Glutamatergic neuron (in vitro differentiated cells): ENCODE measurements around the gene HECTD1. TPM values are rescaled to one million over a fixed set of nuclear protein-coding genes. Genes with fewer than 3 reads are reported as not detected.
"Not testable (repeated sequence)": the region's sequence is repeated elsewhere in the genome, so short reads cannot be mapped to it uniquely, and the experiment has no call there.

Experiments
- DNase-seq: peaks from one replicate; pipeline ENCODE4 v3.0.0; 2022
- H3K27ac Mint-ChIP-seq: one replicate; pipeline ENCODE4 v1.8.0; 2020; ENCODE audit warnings: mild to moderate bottlenecking, mixed read lengths, inconsistent platforms; ENCODE audit not compliant: unreplicated experiment
- H3K27me3 Mint-ChIP-seq: one replicate; pipeline ENCODE4 v1.8.0; 2020; ENCODE audit warnings: mild to moderate bottlenecking, moderate library complexity, mixed read lengths, inconsistent platforms; ENCODE audit not compliant: unreplicated experiment
- H3K36me3 Mint-ChIP-seq: one replicate; pipeline ENCODE4 v1.8.0; 2020; ENCODE audit warnings: mild to moderate bottlenecking, mixed read lengths, inconsistent platforms; ENCODE audit not compliant: unreplicated experiment
- H3K4me1 Mint-ChIP-seq: one replicate; pipeline ENCODE4 v1.8.0; 2020; ENCODE audit warnings: mild to moderate bottlenecking, low read depth, mixed read lengths, inconsistent platforms; ENCODE audit not compliant: unreplicated experiment
- H3K4me3 Mint-ChIP-seq: one replicate; pipeline ENCODE4 v1.8.0; 2020; ENCODE audit warnings: mild to moderate bottlenecking, mixed read lengths, inconsistent platforms; ENCODE audit not compliant: unreplicated experiment
- H3K9me3 Mint-ChIP-seq: one replicate; pipeline ENCODE4 v1.8.0; 2020; ENCODE audit warnings: mild to moderate bottlenecking, moderate library complexity, mixed read lengths, inconsistent platforms; ENCODE audit not compliant: unreplicated experiment
- long read RNA-seq: library from polyadenylated mRNA; unstranded; transcript quantifications from one replicate; pipeline ENCODE4 v2.0.0, GENCODE V29; 2020; ENCODE audit not compliant: unreplicated experiment
- total RNA-seq: library from RNA; stranded (reverse); fragmentation: NEBNext Ultra II Directional; extraction: Animal tissue kit (Norgen Biotek cat#: 25700); gene quantifications from one replicate; pipeline ENCODE4 v1.2.1, GENCODE V29; 2021; ENCODE audit not compliant: unreplicated experiment
- TF ChIP-seq, protein P1 (sequence below): fragments of 200-600 bp; sonication (generic); IDR thresholded peaks from one replicate; pipeline ENCODE4 v1.5.0; 2021; ENCODE audit not compliant: partially characterized antibody, unreplicated experiment

Gene HECTD1
- 165 TPM for total RNA-seq
- long read RNA-seq, partial matches to known transcripts, result 44 of 47 reads
- long read RNA-seq, other reads (novel, unspliced or antisense), result 3 of 47 reads

DNA sequence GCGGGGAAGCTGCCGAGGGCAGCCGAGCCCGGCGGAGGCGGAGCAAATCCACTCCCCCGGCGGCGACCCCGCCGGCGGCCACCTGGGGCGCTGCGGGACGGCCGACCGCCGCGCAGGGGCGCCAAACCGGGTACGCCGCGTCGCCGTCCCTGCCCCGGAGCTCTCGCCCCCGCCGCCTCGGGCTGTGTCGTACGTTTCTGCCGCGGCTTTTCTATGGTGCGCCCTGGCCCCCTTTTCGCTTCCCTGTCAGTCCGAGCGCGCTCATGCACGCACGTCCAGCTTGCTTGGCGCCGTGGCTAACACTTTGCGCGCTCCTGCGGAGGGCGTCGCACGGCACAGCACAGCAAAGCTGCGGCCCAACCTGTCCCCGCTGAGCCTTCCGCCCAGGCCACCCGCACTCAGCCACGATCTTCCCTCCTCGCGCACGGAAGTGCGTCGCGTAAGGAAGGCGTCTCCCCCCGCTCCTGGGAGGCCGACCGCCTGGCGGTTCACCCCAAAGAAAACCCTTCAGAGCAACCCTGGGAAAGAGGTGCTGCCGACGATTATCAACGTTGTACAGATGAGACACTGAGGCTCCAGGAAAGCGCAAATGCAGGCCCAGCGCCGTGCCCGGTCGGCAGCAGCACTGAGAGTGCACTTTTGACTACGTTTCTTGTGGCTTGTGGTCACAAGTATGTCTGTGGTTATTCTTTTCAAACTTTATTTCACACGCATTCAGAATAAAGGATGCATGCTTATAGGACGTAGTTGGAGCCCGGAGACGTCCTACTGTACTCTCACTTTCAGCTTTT lies at the start of gene HECTD1:
TSS of gene HECTD1 (minus strand) at position 39 of the 791 bp plus-strand sequence. CDS start 1,857 bp downstream, outside the sequence.
- peaks cover 7% of the 10 kb centered on the region for H3K27me3 Mint-ChIP-seq
- TF ChIP-seq, protein P1, sequence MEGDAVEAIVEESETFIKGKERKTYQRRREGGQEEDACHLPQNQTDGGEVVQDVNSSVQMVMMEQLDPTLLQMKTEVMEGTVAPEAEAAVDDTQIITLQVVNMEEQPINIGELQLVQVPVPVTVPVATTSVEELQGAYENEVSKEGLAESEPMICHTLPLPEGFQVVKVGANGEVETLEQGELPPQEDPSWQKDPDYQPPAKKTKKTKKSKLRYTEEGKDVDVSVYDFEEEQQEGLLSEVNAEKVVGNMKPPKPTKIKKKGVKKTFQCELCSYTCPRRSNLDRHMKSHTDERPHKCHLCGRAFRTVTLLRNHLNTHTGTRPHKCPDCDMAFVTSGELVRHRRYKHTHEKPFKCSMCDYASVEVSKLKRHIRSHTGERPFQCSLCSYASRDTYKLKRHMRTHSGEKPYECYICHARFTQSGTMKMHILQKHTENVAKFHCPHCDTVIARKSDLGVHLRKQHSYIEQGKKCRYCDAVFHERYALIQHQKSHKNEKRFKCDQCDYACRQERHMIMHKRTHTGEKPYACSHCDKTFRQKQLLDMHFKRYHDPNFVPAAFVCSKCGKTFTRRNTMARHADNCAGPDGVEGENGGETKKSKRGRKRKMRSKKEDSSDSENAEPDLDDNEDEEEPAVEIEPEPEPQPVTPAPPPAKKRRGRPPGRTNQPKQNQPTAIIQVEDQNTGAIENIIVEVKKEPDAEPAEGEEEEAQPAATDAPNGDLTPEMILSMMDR, result peak; percentile 90
- DNase-seq, result peak; percentile 94
- H3K27ac Mint-ChIP-seq, result peak within 1 kb of the TSS; percentile 98
- no peaks in the 10 kb centered on the region for H3K36me3 Mint-ChIP-seq
- peak within 1 kb of the TSS; percentile 96 for H3K4me3 Mint-ChIP-seq
- peaks cover 17% of the 10 kb centered on the region for H3K4me1 Mint-ChIP-seq
- H3K9me3 Mint-ChIP-seq, result peaks cover 5% of the 10 kb centered on the region

DNA sequence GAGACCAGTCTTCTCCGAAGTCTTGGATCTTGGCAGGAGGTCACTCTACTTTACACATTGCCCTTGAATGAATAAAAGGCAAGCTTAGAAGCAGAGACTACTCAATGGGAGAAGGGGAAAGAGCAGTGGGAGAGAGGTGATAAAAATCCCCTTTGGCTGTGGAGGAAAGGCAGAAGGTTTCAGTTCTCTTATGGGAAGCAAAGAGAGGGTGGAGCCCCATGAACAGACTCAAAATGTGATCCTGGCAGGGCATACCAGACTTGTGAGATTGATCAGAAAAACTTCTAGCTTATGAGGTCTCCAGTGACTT lies 49.6 kb upstream of the HECTD1 start:
- Mint-ChIP-seq H3K9me3 (peaks cover 2% of the 10 kb centered on the region), H3K36me3 (no peaks in the 10 kb centered on the region), H3K27ac (no peak overlapping the region), H3K4me1 (no peaks in the 10 kb centered on the region), H3K4me3 (no peak overlapping the region), H3K27me3 (no peaks in the 10 kb centered on the region)
- no peak for DNase-seq
- TF ChIP-seq, protein P1, result no peak

DNA sequence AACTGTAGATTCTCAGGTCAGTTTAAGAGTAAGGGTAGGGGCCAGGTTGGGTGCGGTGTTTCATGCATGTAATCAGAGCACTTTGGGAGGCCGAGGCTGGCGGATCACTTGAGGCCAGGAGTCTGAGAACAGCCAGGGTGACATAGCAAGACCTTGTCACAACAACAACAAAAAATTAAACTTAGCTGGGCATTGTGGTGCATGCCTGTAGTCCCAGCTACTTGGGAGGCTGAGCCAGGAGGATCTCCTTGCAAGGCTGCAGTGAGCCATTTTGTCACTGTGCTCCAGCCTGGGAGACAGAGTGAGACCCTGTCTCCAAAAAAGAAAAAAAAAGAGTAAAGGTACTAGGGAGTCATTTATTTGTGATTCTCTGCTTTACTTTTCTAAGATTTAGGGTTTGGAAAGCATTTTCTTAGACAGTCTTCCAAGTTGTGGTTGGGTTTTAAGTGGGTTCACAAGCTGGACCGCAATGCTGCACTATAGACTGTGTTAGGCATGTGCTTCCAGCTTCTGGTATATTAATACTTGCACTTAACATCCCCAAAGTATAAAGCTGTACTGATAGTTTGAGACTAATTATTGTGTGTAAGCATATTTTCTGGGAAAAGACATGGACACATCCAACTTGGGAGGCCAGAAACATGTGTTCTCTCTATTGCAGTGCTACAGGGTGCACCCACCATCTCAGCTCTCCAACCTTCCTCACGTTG lies 49.1 kb upstream of the HECTD1 start:
- TF ChIP-seq, protein P1, result no peak
- Mint-ChIP-seq H3K36me3 (no peaks in the 10 kb centered on the region), H3K4me1 (no peaks in the 10 kb centered on the region), H3K4me3 (no peak overlapping the region), H3K9me3 (peaks cover 2% of the 10 kb centered on the region), H3K27me3 (no peaks in the 10 kb centered on the region), H3K27ac (no peak overlapping the region)
- no peak for DNase-seq

DNA sequence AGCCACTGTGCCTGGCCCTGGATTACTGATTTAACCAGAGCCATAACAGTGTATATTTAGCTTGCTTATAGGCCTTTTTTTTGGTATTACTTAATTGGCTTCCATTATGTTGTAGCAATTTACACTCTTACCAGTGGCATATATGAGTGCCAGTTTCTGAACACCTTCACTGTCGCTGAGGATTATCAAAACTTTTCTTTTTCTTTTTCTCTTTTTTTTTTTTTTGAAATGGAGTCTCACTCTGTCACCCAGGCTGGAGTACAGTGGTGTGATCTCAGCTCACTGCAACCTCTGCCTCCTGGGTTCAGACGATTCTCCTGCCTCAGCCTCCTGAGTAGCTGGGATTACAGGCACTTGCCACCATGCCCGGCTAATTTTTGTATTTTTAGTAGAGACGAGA lies 48.3 kb upstream of the HECTD1 start:
- H3K4me3 Mint-ChIP-seq, H3K27me3 Mint-ChIP-seq: not testable (repeated sequence)

DNA sequence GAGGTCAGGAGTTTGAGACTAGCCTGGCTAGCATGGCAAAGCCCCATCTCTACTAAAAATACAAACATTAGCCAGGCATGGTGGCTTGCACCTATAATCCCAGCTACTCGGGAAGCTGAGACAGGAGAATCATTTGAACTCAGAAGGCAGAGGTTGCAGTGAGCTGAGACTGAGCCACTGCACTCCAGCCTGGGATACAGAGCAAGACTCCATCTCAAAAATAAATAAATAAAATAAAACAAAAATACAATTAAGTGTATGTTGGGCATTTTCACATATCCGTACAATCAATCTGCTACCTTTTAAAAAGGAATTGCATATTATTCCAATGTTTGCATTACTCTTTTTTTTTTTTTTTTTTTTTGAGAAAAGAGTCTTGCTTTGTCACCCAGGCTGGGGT lies 47.7 kb upstream of the HECTD1 start:
- no peaks in the 10 kb centered on the region for H3K9me3 Mint-ChIP-seq

More for the DNA sequence above, 48.3 kb upstream of the HECTD1 start:
- not testable (repeated sequence) for H3K27ac Mint-ChIP-seq, H3K36me3 Mint-ChIP-seq, H3K9me3 Mint-ChIP-seq, DNase-seq, H3K4me1 Mint-ChIP-seq

More for the DNA sequence above, 47.7 kb upstream of the HECTD1 start:
- H3K4me3 Mint-ChIP-seq, result no peak overlapping the region
- no peaks in the 10 kb centered on the region for H3K27me3 Mint-ChIP-seq
- no peak for DNase-seq
- H3K36me3 Mint-ChIP-seq, result no peaks in the 10 kb centered on the region
- H3K27ac Mint-ChIP-seq, result no peak overlapping the region
- H3K4me1 Mint-ChIP-seq, result no peaks in the 10 kb centered on the region
- TF ChIP-seq, protein P1, result no peak
